Astrocyte (in vitro differentiated cells and primary cell): Measurements from ENCODE around the gene WWP2.

Source experiments
- EZH2 ChIP-seq: IDR thresholded peaks from 2 replicates; pipeline ENCODE4 v1.6.1; 2012; ENCODE audit warnings: mild to moderate bottlenecking, low read length, inconsistent platforms; ENCODE audit not compliant: insufficient read depth
- TF ChIP-seq, protein P1 (sequence below): IDR thresholded peaks from 2 replicates; pipeline ENCODE4 v1.5.1; 2011; ENCODE audit warnings: low read depth, mild to moderate bottlenecking, inconsistent platforms, low read length, moderate library complexity; ENCODE audit not compliant: insufficient read depth

DNA sequence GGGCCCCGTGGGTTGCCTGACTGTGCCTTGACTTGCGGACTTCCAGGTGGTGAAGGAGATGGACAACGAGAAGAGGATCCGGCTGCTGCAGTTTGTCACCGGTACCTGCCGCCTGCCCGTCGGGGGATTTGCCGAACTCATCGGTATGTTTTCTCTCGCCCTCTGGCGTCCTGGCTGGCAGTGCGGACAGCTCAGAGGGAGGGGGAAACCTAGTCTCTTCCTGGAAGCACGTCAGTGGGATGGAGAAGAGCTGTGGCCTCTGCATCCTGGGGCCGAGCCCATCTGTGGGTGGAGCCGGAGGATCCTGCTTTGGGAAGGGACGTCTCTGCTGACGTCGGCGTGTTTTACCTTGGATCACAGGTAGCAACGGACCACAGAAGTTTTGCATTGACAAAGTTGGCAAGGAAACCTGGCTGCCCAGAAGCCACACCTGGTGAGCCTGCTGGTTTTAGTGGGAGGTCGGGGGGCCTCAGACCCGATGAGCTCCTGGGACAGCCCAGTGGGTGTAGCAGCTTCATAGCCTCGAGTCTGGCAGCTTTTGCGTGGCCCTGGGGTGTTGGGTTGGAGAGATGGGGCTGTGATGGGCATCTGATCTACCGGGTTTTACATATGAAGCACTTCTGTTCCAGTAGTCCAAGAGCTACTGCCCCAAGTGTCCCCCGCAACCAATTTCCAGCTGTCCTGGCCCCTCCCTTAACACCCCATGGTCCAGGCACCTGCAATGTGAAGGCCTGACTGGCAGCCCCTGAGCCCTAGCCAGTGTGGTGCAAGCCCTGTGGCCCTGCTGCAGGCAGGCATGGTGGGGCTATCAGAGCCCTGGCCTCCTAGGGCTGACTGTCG, 177.1 kb downstream of the WWP2 start:
- TF ChIP-seq EZH2, result no peak
- TF ChIP-seq, protein P1, sequence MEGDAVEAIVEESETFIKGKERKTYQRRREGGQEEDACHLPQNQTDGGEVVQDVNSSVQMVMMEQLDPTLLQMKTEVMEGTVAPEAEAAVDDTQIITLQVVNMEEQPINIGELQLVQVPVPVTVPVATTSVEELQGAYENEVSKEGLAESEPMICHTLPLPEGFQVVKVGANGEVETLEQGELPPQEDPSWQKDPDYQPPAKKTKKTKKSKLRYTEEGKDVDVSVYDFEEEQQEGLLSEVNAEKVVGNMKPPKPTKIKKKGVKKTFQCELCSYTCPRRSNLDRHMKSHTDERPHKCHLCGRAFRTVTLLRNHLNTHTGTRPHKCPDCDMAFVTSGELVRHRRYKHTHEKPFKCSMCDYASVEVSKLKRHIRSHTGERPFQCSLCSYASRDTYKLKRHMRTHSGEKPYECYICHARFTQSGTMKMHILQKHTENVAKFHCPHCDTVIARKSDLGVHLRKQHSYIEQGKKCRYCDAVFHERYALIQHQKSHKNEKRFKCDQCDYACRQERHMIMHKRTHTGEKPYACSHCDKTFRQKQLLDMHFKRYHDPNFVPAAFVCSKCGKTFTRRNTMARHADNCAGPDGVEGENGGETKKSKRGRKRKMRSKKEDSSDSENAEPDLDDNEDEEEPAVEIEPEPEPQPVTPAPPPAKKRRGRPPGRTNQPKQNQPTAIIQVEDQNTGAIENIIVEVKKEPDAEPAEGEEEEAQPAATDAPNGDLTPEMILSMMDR, result no peak
